Measurements from ENCODE around the gene CENPM. TPM values are rescaled to one million over a fixed set of nuclear protein-coding genes. Genes with fewer than 3 reads are reported as not detected.
A peak's percentile ranks its signal among the peaks of the same experiment; 100 is the strongest.

CENPM gene
- total RNA-seq, 1 donor from 2014 or later: 6.9 TPM

DNA sequence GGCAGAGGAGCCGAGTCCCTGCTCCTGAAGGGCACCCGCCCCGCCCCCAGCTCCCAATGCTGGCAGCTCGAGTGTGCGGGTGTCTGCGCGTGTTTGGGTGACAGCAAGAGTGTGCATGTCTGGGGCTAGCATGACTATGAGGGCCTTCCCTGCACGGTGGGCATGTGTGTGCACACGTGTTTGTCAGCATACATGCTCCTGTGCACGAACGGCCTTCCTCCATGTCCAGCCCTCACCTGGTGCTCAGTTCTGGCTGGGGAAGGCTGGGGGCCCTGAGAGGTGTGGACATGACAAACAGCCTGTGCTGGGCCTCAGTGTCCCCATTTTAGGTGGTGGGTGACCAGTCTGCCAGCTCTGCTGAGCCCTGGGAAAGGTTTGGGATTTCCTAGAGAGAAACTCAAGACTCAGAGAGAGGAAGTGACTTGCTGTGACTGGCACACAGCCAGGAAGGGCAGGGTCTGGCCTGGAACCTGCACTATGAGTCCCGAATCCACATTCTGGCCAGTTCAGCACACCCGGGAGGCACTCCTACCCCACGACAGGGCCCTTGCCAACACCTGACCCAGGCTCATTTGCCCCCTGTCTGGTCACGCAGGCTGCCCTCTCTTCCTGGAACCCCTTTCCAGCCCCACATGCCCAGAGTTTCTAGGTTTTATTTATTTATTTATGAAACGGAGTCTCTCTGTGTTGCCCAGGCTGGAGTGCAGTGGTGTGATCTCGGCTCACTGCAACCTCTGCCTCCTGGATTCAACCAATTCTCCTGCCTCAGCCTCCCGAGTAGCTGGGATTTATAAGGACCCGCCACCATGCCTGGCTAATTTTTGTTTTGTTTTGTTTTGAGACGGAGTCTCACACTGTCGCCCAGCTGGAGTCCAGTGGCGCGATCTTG lies 28.8 kb downstream of the CENPM start:
- H3K27me3 Mint-ChIP-seq (ENCODE audit: unreplicated experiment): peaks cover 22% of the 10 kb centered on the region
- peak overlapping the region; percentile 14 for H3K4me3 Mint-ChIP-seq (ENCODE audit: unreplicated experiment)
- DNase-seq (ENCODE audit: extremely low spot score, unreplicated experiment): peak; percentile 89
- peaks cover 24% of the 10 kb centered on the region for H3K4me1 Mint-ChIP-seq (ENCODE audit: unreplicated experiment)
- H3K36me3 Mint-ChIP-seq (ENCODE audit: unreplicated experiment): no peaks in the 10 kb centered on the region
- TF ChIP-seq, protein P1, sequence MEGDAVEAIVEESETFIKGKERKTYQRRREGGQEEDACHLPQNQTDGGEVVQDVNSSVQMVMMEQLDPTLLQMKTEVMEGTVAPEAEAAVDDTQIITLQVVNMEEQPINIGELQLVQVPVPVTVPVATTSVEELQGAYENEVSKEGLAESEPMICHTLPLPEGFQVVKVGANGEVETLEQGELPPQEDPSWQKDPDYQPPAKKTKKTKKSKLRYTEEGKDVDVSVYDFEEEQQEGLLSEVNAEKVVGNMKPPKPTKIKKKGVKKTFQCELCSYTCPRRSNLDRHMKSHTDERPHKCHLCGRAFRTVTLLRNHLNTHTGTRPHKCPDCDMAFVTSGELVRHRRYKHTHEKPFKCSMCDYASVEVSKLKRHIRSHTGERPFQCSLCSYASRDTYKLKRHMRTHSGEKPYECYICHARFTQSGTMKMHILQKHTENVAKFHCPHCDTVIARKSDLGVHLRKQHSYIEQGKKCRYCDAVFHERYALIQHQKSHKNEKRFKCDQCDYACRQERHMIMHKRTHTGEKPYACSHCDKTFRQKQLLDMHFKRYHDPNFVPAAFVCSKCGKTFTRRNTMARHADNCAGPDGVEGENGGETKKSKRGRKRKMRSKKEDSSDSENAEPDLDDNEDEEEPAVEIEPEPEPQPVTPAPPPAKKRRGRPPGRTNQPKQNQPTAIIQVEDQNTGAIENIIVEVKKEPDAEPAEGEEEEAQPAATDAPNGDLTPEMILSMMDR (IDR thresholded peaks at IDR 0.05): no peak
- H3K27ac Mint-ChIP-seq (ENCODE audit: unreplicated experiment): peak overlapping the region; percentile 34
- H3K9me3 Mint-ChIP-seq (ENCODE audit: unreplicated experiment): no peaks in the 10 kb centered on the region

DNA sequence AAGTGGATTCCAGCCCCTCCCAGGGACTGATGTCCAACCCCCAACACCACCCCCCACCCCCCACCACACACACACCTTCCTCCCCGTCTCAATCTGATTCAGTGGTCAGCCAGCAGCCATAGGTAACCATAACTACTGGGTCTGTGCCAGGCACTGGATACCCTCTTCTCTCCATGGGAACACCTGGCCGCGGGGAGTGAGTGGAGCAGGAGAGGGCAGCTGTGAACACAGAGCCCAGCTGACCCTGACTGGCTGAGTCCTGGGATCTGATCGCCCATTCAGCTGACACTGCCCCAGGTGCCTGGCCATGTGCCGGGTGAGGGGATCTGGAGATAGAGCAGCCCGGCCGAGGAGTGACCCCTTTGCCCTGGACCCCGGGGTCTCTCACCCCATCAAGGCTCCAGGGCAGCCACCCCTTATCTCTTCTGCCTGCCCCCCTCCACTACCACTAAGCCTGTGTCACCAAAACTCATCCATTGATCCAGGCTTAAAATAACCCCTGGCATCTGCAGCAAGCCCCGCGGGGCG lies 29.5 kb downstream of the CENPM start:
- H3K9me3 Mint-ChIP-seq (ENCODE audit: unreplicated experiment): no peaks in the 10 kb centered on the region
- peaks cover 24% of the 10 kb centered on the region for H3K4me1 Mint-ChIP-seq (ENCODE audit: unreplicated experiment)
- peaks cover 29% of the 10 kb centered on the region for H3K27me3 Mint-ChIP-seq (ENCODE audit: unreplicated experiment)
- no peak overlapping the region for H3K4me3 Mint-ChIP-seq (ENCODE audit: unreplicated experiment)
- peaks cover 3% of the 10 kb centered on the region for H3K36me3 Mint-ChIP-seq (ENCODE audit: unreplicated experiment)
- no peak for DNase-seq (ENCODE audit: extremely low spot score, unreplicated experiment)
- no peak overlapping the region for H3K27ac Mint-ChIP-seq (ENCODE audit: unreplicated experiment)
- TF ChIP-seq, protein P1 (IDR thresholded peaks at IDR 0.05): no peak

DNA sequence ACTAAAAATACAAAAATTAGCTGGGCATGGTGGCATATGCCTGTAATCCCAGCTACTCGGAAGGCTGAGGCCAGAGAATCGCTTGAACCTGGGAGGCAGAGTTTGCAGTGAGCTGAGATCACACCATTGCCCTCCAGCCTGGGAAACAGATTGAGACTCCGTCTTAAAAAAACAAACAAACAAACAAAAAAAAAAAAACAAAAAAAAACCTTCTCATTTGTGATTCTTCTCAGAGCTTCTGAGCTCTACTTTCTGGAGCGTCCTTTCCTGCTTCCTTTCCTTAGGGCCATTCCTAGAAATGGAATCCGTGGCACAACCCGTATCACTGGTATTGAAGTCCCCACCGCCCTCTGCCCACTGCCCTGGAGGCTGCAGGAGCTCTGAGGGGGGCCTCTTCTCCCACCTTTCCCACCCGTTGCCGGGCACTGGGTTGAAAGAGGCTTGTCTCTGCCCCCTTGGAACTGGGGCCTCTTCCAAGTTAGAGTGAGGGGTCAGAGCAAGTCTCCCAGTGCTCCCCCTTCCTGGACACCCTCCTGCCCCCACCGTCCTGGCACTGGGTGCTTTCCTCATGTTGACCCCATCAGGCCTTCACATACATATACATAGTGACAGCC lies 30.1 kb downstream of the CENPM start:
- TF ChIP-seq, protein P1 (IDR thresholded peaks at IDR 0.05): no peak
- H3K4me3 Mint-ChIP-seq (ENCODE audit: unreplicated experiment): no peak overlapping the region
- no peaks in the 10 kb centered on the region for H3K9me3 Mint-ChIP-seq (ENCODE audit: unreplicated experiment)
- no peak overlapping the region for H3K27ac Mint-ChIP-seq (ENCODE audit: unreplicated experiment)
- peaks cover 3% of the 10 kb centered on the region for H3K36me3 Mint-ChIP-seq (ENCODE audit: unreplicated experiment)
- H3K4me1 Mint-ChIP-seq (ENCODE audit: unreplicated experiment): peaks cover 24% of the 10 kb centered on the region
- H3K27me3 Mint-ChIP-seq (ENCODE audit: unreplicated experiment): peaks cover 35% of the 10 kb centered on the region
- DNase-seq (ENCODE audit: extremely low spot score, unreplicated experiment): no peak

DNA sequence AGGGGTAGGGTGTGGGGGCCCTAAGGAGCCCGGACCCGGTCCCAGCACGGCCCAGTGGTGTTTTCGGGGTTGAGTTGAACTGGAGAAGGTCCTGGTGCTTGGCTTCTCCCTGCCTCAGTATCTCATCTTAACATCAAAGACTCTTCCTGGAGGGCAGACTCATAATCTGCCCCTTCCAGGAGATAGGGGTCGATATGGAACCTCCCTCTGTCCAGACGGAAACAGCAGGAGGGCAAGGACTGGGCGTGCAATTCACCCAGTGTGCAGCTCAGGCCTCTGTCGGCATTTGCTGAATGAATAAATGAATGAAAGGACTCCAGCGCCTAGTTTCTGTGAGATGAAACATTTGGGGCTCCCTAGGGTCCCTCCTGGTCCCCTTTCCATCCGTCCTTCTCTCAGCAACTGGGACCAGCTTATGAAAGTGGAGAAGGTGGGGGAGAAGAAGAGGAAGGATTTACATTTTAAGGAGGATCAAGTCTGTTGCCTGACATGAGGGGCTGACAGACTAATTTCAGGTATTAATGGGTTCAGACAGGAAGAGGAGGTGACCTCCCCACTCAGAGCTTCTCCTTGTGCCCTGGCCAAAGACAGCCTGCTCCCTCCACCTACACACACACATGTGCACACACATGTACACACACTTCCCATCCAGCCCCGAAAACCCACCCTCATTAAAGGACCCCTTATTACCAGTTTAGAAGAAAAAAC lies 31.0 kb downstream of the CENPM start:
- TF ChIP-seq, protein P1 (IDR thresholded peaks at IDR 0.05): no peak
- H3K36me3 Mint-ChIP-seq (ENCODE audit: unreplicated experiment): peaks cover 3% of the 10 kb centered on the region
- H3K4me3 Mint-ChIP-seq (ENCODE audit: unreplicated experiment): peak overlapping the region; percentile 47
- H3K27me3 Mint-ChIP-seq (ENCODE audit: unreplicated experiment): peaks cover 42% of the 10 kb centered on the region
- H3K27ac Mint-ChIP-seq (ENCODE audit: unreplicated experiment): no peak overlapping the region
- H3K4me1 Mint-ChIP-seq (ENCODE audit: unreplicated experiment): peaks cover 28% of the 10 kb centered on the region
- no peaks in the 10 kb centered on the region for H3K9me3 Mint-ChIP-seq (ENCODE audit: unreplicated experiment)
- DNase-seq (ENCODE audit: extremely low spot score, unreplicated experiment): no peak

Data from osteocyte (in vitro differentiated cells).